GM23248 (cell line): ENCODE data around the gene GOSR1.

ENCODE experiments used
- EZH2 ChIP-seq: fragments of 200-600 bp; sonication (generic); IDR thresholded peaks from 2 replicates; pipeline ENCODE4 v1.6.1; 2018; ENCODE audit warnings: antibody characterized with exemption, mild to moderate bottlenecking; ENCODE audit not compliant: insufficient read depth, poor library complexity, severe bottlenecking
- EZH2phosphoT487 ChIP-seq: fragments of 200-600 bp; sonication (generic); IDR thresholded peaks from 2 replicates; pipeline ENCODE4 v1.6.1; 2018; ENCODE audit warnings: antibody characterized with exemption, moderate library complexity, mild to moderate bottlenecking, low read depth; ENCODE audit not compliant: insufficient read depth

DNA sequence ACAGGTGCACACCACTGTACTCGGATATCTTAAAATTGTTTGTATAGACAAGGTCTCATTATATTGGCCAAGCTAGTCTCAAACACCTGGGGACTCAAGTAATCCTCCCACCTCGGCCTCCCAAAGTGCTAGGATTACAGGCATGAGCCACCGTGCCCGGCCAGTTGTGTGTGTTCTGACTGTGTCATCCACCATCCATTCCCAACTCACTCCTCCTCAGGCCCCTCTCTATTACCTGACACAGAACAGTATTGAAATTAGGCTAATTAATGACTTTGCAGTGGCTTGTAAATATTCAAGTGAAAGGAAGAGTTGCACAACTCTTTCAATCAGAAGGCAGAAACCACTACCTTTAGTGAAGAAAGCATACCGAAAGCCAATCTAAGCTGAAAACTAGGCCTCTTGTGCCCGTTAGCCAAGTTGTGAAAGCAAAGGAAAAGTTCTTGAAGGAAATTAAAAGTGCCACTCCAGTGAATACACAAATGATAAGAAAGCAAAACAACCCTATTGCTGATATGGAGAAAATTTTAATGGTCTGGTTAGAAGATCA is 28.7 kb downstream of the GOSR1 start:
- TF ChIP-seq EZH2 (no peak), EZH2phosphoT487 (no peak)
